ENCODE measurements around the gene ADI1. TPM values are rescaled to one million over a fixed set of nuclear protein-coding genes. Genes with fewer than 3 reads are reported as not detected.

The ADI1 gene
- total and polyA plus RNA-seq, 2 experiments from 2014 or later = 15.3 to 65.9 TPM

DNA sequence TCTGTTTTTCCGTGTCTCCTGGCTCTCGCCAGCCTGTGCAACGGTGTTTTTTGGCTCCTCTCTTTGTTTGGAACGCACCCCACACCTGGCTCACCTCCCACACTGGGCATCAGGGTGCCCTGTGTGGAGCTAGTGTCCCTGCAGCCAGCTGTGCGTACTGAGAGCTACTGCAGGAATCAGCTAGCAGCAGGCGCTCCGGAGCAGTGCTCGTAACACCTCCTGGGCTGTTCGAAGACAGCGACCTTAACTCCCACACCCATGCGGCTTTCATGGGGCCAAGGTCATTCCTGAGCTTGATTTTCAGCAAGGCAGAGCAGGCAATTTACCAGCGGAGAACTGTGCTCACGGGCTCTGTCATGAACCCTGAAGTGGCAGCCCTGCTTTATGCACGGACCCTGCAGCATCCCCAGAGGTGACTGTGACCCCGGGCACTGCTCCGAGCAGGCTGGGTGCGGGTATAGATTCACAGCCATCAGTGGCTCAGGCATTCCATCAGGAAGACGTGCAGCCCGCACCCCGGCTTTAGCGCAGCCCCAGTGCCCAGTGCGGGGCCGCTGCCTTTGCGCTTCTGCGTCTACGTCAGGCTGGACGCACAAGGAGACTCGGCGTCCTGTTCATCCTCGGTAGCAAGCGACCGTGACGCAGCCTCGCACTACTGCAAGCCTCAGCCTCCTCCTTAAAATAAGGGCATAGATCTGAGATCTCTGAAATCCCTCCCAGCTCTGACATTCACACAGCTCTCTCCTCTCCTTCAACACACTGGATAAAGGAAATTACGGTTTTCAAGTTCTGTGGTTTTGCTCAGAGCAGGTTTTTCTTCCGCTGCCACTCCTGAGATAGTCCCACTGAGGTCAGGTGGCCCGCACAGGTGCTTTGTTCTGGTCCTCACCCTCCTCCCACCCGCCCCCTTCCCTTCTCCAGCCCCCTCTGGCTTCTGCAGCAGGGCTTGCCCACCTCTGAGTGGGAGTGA is 58.2 kb downstream of the ADI1 start:
- no peaks in the 10 kb centered on the region for H3K36me3 ChIP-seq
- H3K4me3 ChIP-seq = no peak overlapping the region
- TF ChIP-seq, protein P1, sequence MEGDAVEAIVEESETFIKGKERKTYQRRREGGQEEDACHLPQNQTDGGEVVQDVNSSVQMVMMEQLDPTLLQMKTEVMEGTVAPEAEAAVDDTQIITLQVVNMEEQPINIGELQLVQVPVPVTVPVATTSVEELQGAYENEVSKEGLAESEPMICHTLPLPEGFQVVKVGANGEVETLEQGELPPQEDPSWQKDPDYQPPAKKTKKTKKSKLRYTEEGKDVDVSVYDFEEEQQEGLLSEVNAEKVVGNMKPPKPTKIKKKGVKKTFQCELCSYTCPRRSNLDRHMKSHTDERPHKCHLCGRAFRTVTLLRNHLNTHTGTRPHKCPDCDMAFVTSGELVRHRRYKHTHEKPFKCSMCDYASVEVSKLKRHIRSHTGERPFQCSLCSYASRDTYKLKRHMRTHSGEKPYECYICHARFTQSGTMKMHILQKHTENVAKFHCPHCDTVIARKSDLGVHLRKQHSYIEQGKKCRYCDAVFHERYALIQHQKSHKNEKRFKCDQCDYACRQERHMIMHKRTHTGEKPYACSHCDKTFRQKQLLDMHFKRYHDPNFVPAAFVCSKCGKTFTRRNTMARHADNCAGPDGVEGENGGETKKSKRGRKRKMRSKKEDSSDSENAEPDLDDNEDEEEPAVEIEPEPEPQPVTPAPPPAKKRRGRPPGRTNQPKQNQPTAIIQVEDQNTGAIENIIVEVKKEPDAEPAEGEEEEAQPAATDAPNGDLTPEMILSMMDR (IDR thresholded peaks at IDR 0.05; ENCODE audit: low read depth, low read length) = no peak
- H3K9me3 ChIP-seq (ENCODE audit: low read depth) = no peaks in the 10 kb centered on the region
- peak overlapping the region; percentile 14 for H3K27ac ChIP-seq
- no peaks in the 10 kb centered on the region for H3K4me1 ChIP-seq (ENCODE audit: low read depth)
- no peak for DNase-seq (ENCODE audit: low read depth in 1 of 2, low spot score in 1 of 2)
- no peaks in the 10 kb centered on the region for H3K27me3 ChIP-seq

DNA sequence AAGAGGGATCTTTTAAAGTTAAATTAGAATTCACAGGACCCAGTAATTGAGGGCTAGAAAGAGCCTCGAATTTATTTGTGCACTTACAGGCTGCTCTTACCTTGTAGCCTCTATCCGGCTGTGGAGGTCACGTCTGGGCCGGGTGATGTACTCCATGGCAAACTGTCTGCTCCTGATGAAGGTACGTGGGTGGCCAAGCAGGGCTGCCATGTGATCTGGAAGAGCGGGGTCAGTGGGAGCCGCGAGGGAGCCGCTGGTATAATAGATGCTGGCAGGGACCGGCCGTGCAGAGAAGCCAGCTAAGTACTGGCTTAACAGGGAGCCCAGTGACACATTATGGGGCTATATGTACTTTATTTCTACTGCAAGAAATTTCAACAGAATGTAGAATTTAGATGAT is 59.2 kb downstream of the ADI1 start:
- H3K4me3 ChIP-seq = no peak overlapping the region
- H3K4me1 ChIP-seq (ENCODE audit: low read depth) = no peaks in the 10 kb centered on the region
- no peaks in the 10 kb centered on the region for H3K9me3 ChIP-seq (ENCODE audit: low read depth)
- H3K27ac ChIP-seq = no peak overlapping the region
- H3K36me3 ChIP-seq = no peaks in the 10 kb centered on the region
- TF ChIP-seq, protein P1 (IDR thresholded peaks at IDR 0.05; ENCODE audit: low read depth, low read length) = no peak
- DNase-seq (ENCODE audit: low read depth in 1 of 2, low spot score in 1 of 2) = no peak
- no peaks in the 10 kb centered on the region for H3K27me3 ChIP-seq

- Histone ChIP-seq H3K4me1 (ENCODE audit: low read depth) (no peaks in the 10 kb centered on the region), H3K4me3 (no peak overlapping the region), H3K27ac (no peak overlapping the region), H3K9me3 (ENCODE audit: low read depth) (no peaks in the 10 kb centered on the region), H3K27me3 (no peaks in the 10 kb centered on the region), H3K36me3 (no peaks in the 10 kb centered on the region)
- TF ChIP-seq, protein P1 (IDR thresholded peaks at IDR 0.05; ENCODE audit: low read depth, low read length) = no peak
- peak in 1 of 2 donors; percentile 33 for DNase-seq (ENCODE audit: low read depth in 1 of 2, low spot score in 1 of 2)
Observed at GRCh38 chr2:3459185-3460015, 59.9 kb downstream of the ADI1 start.

DNA sequence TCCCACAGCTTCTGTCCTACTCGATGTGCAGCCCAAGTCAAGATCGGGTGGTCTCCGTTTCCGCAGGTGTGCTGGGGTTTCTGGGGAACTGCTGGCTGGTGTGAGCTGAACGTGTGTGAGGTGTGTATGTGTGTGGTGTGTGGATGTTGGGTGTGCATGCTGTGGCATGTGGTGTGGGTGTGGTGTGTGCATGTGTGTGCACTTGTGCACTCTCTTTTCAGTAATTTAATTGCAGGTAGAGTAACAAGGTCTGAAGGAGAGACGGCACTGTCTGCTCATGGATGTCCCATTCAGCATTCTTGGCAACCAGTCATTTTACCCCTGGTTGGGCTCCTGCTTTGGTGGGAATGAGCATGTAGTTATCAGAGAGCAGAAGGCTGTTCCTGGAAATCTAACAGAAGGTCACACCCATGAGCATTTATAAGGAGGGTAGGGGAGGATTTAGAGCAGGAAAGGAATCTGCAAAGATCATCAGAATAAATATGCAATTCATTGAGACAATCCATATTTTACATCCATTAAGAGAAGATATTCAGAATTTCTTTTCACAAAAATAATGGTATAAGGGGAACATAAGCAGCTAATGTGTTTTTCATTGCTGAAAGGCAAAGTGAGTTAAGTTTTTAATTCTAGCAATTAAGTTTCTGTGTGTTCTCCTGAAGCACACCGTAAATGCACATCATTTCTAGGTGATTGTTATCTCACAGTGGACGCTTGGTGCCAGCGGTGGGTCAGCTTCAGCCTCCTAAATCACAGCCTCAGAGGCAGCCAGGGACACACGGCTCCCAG is 60.7 kb downstream of the ADI1 start:
- TF ChIP-seq, protein P1 (IDR thresholded peaks at IDR 0.05; ENCODE audit: low read depth, low read length) = no peak
- Histone ChIP-seq H3K36me3 (no peaks in the 10 kb centered on the region), H3K4me1 (ENCODE audit: low read depth) (no peaks in the 10 kb centered on the region), H3K27me3 (no peaks in the 10 kb centered on the region), H3K9me3 (ENCODE audit: low read depth) (no peaks in the 10 kb centered on the region), H3K27ac (no peak overlapping the region), H3K4me3 (no peak overlapping the region)
- no peak for DNase-seq (ENCODE audit: low read depth in 1 of 2, low spot score in 1 of 2)

Measured in cardiac muscle cell (in vitro differentiated cells and primary cell).